H1 (cell line): ENCODE measurements around the gene MRPL40.

ENCODE experiments used
- CEBPB ChIP-seq: IDR thresholded peaks from 2 replicates; pipeline ENCODE4 v1.6.1; 2012; ENCODE audit warnings: low read depth, low read length
- CTCF ChIP-seq, 3 experiments: IDR thresholded peaks; 1 replicate in 2 of 3; 2 replicates in 1 of 3; pipeline versions ENCODE4 v1.5.1 to v1.6.1; 2011; ENCODE audit warnings: low read length in 3 of 3, mild to moderate bottlenecking in 3 of 3, inconsistent platforms in 2 of 3, low read depth in 1 of 3, moderate library complexity in 1 of 3; ENCODE audit not compliant: insufficient read depth in 1 of 3; ENCODE audit errors: control extremely low read depth in 1 of 3
- HDAC6 ChIP-seq: IDR thresholded peaks from one replicate; pipeline ENCODE4 v1.7.1; 2012; ENCODE audit warnings: low read depth, mild to moderate bottlenecking, inconsistent platforms, low read length, moderate library complexity
- POLR2A ChIP-seq, 2 experiments: IDR thresholded peaks; 1 replicate in 1 of 2; 2 replicates in 1 of 2; pipeline ENCODE4 v1.6.1; 2011; ENCODE audit warnings: low read depth in 2 of 2, low read length in 2 of 2, mild to moderate bottlenecking in 2 of 2; ENCODE audit errors: control extremely low read depth in 1 of 2
- POLR2AphosphoS5 ChIP-seq: IDR thresholded peaks from 2 replicates; pipeline ENCODE4 v1.6.1; 2011; ENCODE audit warnings: low read depth, low read length
- SRF ChIP-seq: IDR thresholded peaks from 2 replicates; pipeline ENCODE4 v1.6.1; 2011; ENCODE audit warnings: mild to moderate bottlenecking, low read depth, low read length, moderate library complexity

- TF ChIP-seq CTCF (IDR thresholded peaks at IDR 0.05; ENCODE audit: control extremely low read depth in 1 of 3, insufficient read depth in 1 of 3, low read depth in 1 of 3, low read length in 3 of 3) = no peak
- 0 out of 2 replicates have a peak, but pooled peaks have one; percentile 64 for TF ChIP-seq POLR2AphosphoS5
- no peak for TF ChIP-seq SRF
- TF ChIP-seq HDAC6 = no peak
- TF ChIP-seq POLR2A (IDR thresholded peaks at IDR 0.05; ENCODE audit: control extremely low read depth in 1 of 2, low read depth in 2 of 2, low read length in 2 of 2) = no peak; a peak in 1 of 3 replicates
- no peak for TF ChIP-seq CEBPB
Measured at GRCh38 chr22:19448076-19448607, 15.8 kb downstream of the MRPL40 start.
